HCT116 (cell line): ENCODE measurements around the gene PCSK2. TPM values are rescaled to one million over a fixed set of nuclear protein-coding genes. Genes with fewer than 3 reads are reported as not detected.
A peak's percentile ranks its signal among the peaks of the same experiment; 100 is the strongest.

ENCODE experiments used
- ATAC-seq: fragments of 200-7000 bp; cut with Tn5 transposase; 2 replicates; pipeline ENCODE4 v1.9.1; 2020; ENCODE audit warnings: mild to moderate bottlenecking, moderate library complexity
- BruUV-seq: library from RNA; stranded (reverse); fragments of 400-500 nt; replicated peaks from 2 replicates; lab custom pipeline; 2021; lab: Mats Ljungman, UMichigan
- CTCF ChIA-PET: fragments of 300-600 bp; sonication (Branson Sonifier 250); formaldehyde crosslinking; loops from one replicate; lab custom pipeline; 2021; ENCODE audit warnings: antibody characterized with exemption; lab: Charles Lee
- POLR2A ChIA-PET: fragments of 300-600, 350-600 bp; sonication (Branson Sonifier 250); formaldehyde crosslinking; loops from one replicate; lab custom pipeline; 2021; ENCODE audit warnings: antibody characterized with exemption; lab: Charles Lee
- RAD21 ChIA-PET, 2 experiments: fragments of 300-600 bp; sonication (Branson Sonifier 250); formaldehyde crosslinking; loops; one replicate each; lab custom pipeline; 2023; ENCODE audit warnings: low total read pairs in 2 of 2; ENCODE audit not compliant: uncharacterized antibody in 2 of 2, unreplicated experiment in 2 of 2, low non-redundant PET in 1 of 2; lab: Charles Lee
- DNase-seq: peaks from one replicate; pipeline ENCODE4 v3.0.0-alpha.2; 2010; ENCODE audit warnings: low read depth, low spot score
- H2AFZ ChIP-seq: fragments of 200-600 bp; shearing (Covaris generic), sonication (generic); 2 replicates; pipeline ENCODE4 v1.6.1; 2017; ENCODE audit warnings: low read depth, mixed run types, mixed read lengths, antibody characterized with exemption, low read length; ENCODE audit not compliant: poor library complexity, severe bottlenecking
- H3K27ac ChIP-seq: 2 replicates; pipeline ENCODE4 v1.5.1; 2012; ENCODE audit warnings: low read depth, low read length
- H3K27me3 ChIP-seq: fragments of 200-600 bp; sonication (generic); 2 replicates; pipeline ENCODE4 v1.6.1; 2016; ENCODE audit warnings: mixed run types, low read length, mixed read lengths; ENCODE audit not compliant: insufficient read depth
- H3K36me3 ChIP-seq, 2 experiments: fragments of 200-500 bp in 1 of 2; fragments of 200-600 bp in 1 of 2; sonication (Bioruptor generic) in 1 of 2; sonication (generic) in 1 of 2; 2 replicates each; pipeline versions ENCODE4 v1.5.1 to v1.6.1; 2014 to 2016; ENCODE audit warnings: low read length in 2 of 2, inconsistent platforms in 1 of 2, mixed read lengths in 1 of 2, mixed run types in 1 of 2; ENCODE audit not compliant: insufficient read depth in 2 of 2, control insufficient read depth in 1 of 2
- H3K4me1 ChIP-seq, 2 experiments: fragments of 200-600 bp in 1 of 2; sonication (generic) in 1 of 2; 2 replicates each; pipeline versions ENCODE4 v1.5.1 to v1.6.1; 2012 to 2017; ENCODE audit warnings: low read length in 2 of 2, inconsistent platforms in 1 of 2, mild to moderate bottlenecking in 1 of 2, mixed read lengths in 1 of 2, mixed run types in 1 of 2, moderate library complexity in 1 of 2; ENCODE audit not compliant: insufficient read depth in 2 of 2, control insufficient read depth in 1 of 2
- H3K4me2 ChIP-seq: fragments of 200-600 bp; sonication (generic); 2 replicates; pipeline ENCODE4 v1.6.1; 2017; ENCODE audit warnings: mixed run types, low read length, mixed read lengths
- H3K4me3 ChIP-seq, 2 experiments: fragments of 200-600 bp in 1 of 2; sonication (generic) in 1 of 2; replicated peaks in 1 of 2; 2 replicates each; pipeline ENCODE4 v1.5.1; 2011 to 2016; ENCODE audit warnings: low read length in 2 of 2, control low read depth in 1 of 2, low read depth in 1 of 2, mild to moderate bottlenecking in 1 of 2, mixed read lengths in 1 of 2, mixed run types in 1 of 2
- H3K79me2 ChIP-seq: fragments of 200-600 bp; sonication (generic); 2 replicates; pipeline ENCODE4 v1.6.1; 2017; ENCODE audit warnings: mild to moderate bottlenecking, mixed run types, low read length, moderate library complexity, mixed read lengths; ENCODE audit not compliant: insufficient read depth
- H3K9ac ChIP-seq: fragments of 200-600 bp; sonication (generic); 2 replicates; pipeline ENCODE4 v1.6.1; 2016; ENCODE audit warnings: low read length, mixed read lengths
- H3K9me2 ChIP-seq: fragments of 200-600 bp; sonication (generic), shearing (Covaris generic); 2 replicates; pipeline ENCODE4 v1.6.1; 2017; ENCODE audit warnings: mixed run types, mild to moderate bottlenecking, moderate library complexity; ENCODE audit not compliant: insufficient read depth
- H3K9me3 ChIP-seq, 2 experiments: fragments of 200-500 bp in 1 of 2; fragments of 200-600 bp in 1 of 2; sonication (Bioruptor generic) in 1 of 2; sonication (generic) in 1 of 2; 2 replicates each; pipeline ENCODE4 v1.6.1; 2014 to 2017; ENCODE audit warnings: low read length in 2 of 2, mixed read lengths in 2 of 2, inconsistent platforms in 1 of 2, low read depth in 1 of 2, mild to moderate bottlenecking in 1 of 2, mixed run types in 1 of 2, moderate library complexity in 1 of 2; ENCODE audit not compliant: control insufficient read depth in 1 of 2, insufficient read depth in 1 of 2
- H4K20me1 ChIP-seq: fragments of 200-600 bp; sonication (generic), shearing (Covaris generic); 2 replicates; pipeline ENCODE4 v1.6.1; 2017; ENCODE audit warnings: mixed run types, mild to moderate bottlenecking, moderate library complexity; ENCODE audit not compliant: insufficient read depth
- CTCF ChIP-seq, 3 experiments: fragments of 200-600 bp in 1 of 3; sonication (generic) in 1 of 3; IDR thresholded peaks in 2 of 3; conservative IDR thresholded peaks in 1 of 3; 2 replicates each; pipeline ENCODE4 v1.5.1; 2012 to 2017; ENCODE audit warnings: low read depth in 2 of 3, low read length in 2 of 3, antibody characterized with exemption in 1 of 3, borderline replicate concordance in 1 of 3, control low read depth in 1 of 3, mild to moderate bottlenecking in 1 of 3, mixed read lengths in 1 of 3, mixed run types in 1 of 3, moderate library complexity in 1 of 3; ENCODE audit not compliant: insufficient read depth in 1 of 3
- ELF1 ChIP-seq: IDR thresholded peaks from 2 replicates; pipeline ENCODE4 v1.6.1; 2012; ENCODE audit warnings: low read depth, borderline replicate concordance
- EZH2 ChIP-seq: fragments of 200-600 bp; sonication (generic); IDR thresholded peaks from 2 replicates; pipeline ENCODE4 v1.6.1; 2017; ENCODE audit warnings: antibody characterized with exemption, mixed run types
- FOSL1 ChIP-seq: IDR thresholded peaks from 2 replicates; pipeline ENCODE4 v1.6.1; 2012; ENCODE audit warnings: low read depth
- JUND ChIP-seq: IDR thresholded peaks from 2 replicates; pipeline ENCODE4 v1.6.1; 2012
- MAX ChIP-seq: IDR thresholded peaks from 2 replicates; pipeline ENCODE4 v1.6.1; 2012
- POLR2AphosphoS5 ChIP-seq: IDR thresholded peaks from 2 replicates; pipeline ENCODE4 v1.6.1; 2011; ENCODE audit warnings: mild to moderate bottlenecking, low read depth, low read length, moderate library complexity
- RAD21 ChIP-seq: IDR thresholded peaks from 2 replicates; pipeline ENCODE4 v1.6.1; 2012; ENCODE audit warnings: low read depth, mild to moderate bottlenecking
- REST ChIP-seq: IDR thresholded peaks from 2 replicates; pipeline ENCODE4 v1.6.1; 2012; ENCODE audit warnings: low read depth
- SP1 ChIP-seq: IDR thresholded peaks from 2 replicates; pipeline ENCODE4 v1.6.1; 2012; ENCODE audit warnings: low read depth
- SRF ChIP-seq: IDR thresholded peaks from 2 replicates; pipeline ENCODE4 v1.6.1; 2012; ENCODE audit warnings: low read depth
- TCF7L2 ChIP-seq: IDR thresholded peaks from 2 replicates; pipeline ENCODE4 v1.7.0; 2011; ENCODE audit warnings: borderline replicate concordance, inconsistent platforms; ENCODE audit not compliant: insufficient read depth, insufficient read length; ENCODE audit errors: extremely low read depth
- YY1 ChIP-seq: IDR thresholded peaks from 2 replicates; pipeline ENCODE4 v1.6.1; 2011; ENCODE audit warnings: low read length, low read depth, moderate library complexity, mild to moderate bottlenecking; ENCODE audit not compliant: insufficient replicate concordance; ENCODE audit errors: extremely low read depth
- intact Hi-C: fragments of 100-400 bp; cut with micrococcal nuclease; formaldehyde crosslinking; loops from 2 replicates; pipeline ENCODE4 v1.10.0; 2022
- total RNA-seq: library from RNA; stranded (reverse); gene quantifications from one replicate; pipeline ENCODE4 v1.2.1, GENCODE V29; 2021; ENCODE audit not compliant: unreplicated experiment

The PCSK2 gene
- total RNA-seq, 1 experiment from 2014 or later, result not detected

GRCh38 chr20:17281478-17281877 is 54.6 kb downstream of the PCSK2 start:
- intact Hi-C loops, result loop anchor here (2.0 kb wide), 1 partner anchor 477 kb away; no protein-coding TSS in a partner anchor
- H2AFZ ChIP-seq, result no peak overlapping the region
- ATAC-seq, result 0 out of 2 replicates have a peak, but pooled peaks have one; percentile 57
- ChIA-PET CTCF (no interaction called here), POLR2A (no interaction called here), RAD21 (no interaction called here)
- no peaks in the 10 kb centered on the region for H3K9me2 ChIP-seq
- TF ChIP-seq RAD21 (0 out of 2 replicates have a peak, but pooled peaks have one; percentile 16), YY1 (no peak), SRF (no peak), CTCF (IDR thresholded peaks at IDR 0.05 in 2 of 3, conservative IDR thresholded peaks at IDR 0.05 in 1 of 3; ENCODE audit: borderline replicate concordance in 1 of 3, insufficient read depth in 1 of 3, low read depth in 2 of 3, low read length in 2 of 3) (peak in 2 of 3 experiments; percentile 33 to 47; a peak in 3 of 6 replicates)
- no peaks in the 10 kb centered on the region for H3K4me1 ChIP-seq
- no peaks in the 10 kb centered on the region for H3K79me2 ChIP-seq
- H4K20me1 ChIP-seq, result no peaks in the 10 kb centered on the region
- no peak overlapping the region for H3K4me3 ChIP-seq
- no peak overlapping the region for H3K27ac ChIP-seq
- no peaks in the 10 kb centered on the region for H3K9me3 ChIP-seq
- H3K4me2 ChIP-seq, result no peak overlapping the region
- no TSS peak for BruUV-seq
- H3K9ac ChIP-seq, result no peak overlapping the region
- peaks cover 22% of the 10 kb centered on the region for H3K27me3 ChIP-seq
- DNase-seq, result peak; percentile 3
- H3K36me3 ChIP-seq, result no peaks in the 10 kb centered on the region

- BruUV-seq, result no TSS peak
- ATAC-seq, result no peak
- ChIA-PET POLR2A (no interaction called here), CTCF (no interaction called here), RAD21 (no interaction called here)
- no peak overlapping the region for H3K27ac ChIP-seq
- H3K4me3 ChIP-seq, result no peak overlapping the region
- no peak overlapping the region for H3K9ac ChIP-seq
- H3K27me3 ChIP-seq, result peaks cover 22% of the 10 kb centered on the region
- no peaks in the 10 kb centered on the region for H3K9me2 ChIP-seq
- no peaks in the 10 kb centered on the region for H3K4me1 ChIP-seq
- intact Hi-C loops, result no loop called here
- no peak for DNase-seq
- H3K4me2 ChIP-seq, result no peak overlapping the region
- no peaks in the 10 kb centered on the region for H3K9me3 ChIP-seq
- H3K36me3 ChIP-seq, result no peaks in the 10 kb centered on the region
- H4K20me1 ChIP-seq, result no peaks in the 10 kb centered on the region
- no peaks in the 10 kb centered on the region for H3K79me2 ChIP-seq
- no peak overlapping the region for H2AFZ ChIP-seq
- TF ChIP-seq FOSL1 (no peak), SP1 (no peak), POLR2AphosphoS5 (no peak), SRF (no peak), REST (no peak), MAX (no peak), JUND (no peak), TCF7L2 (no peak), EZH2 (no peak), ELF1 (no peak)
Observed at GRCh38 chr20:17282501-17282900, 55.7 kb downstream of the PCSK2 start.
